ENCODE data around the gene GALNT8. TPM values are rescaled to one million over a fixed set of nuclear protein-coding genes. Genes with fewer than 3 reads are reported as not detected.

The GALNT8 gene
- total RNA-seq, 4 donors from 2014 or later: 0.07 to 0.26 TPM; not detected in 2

DNA sequence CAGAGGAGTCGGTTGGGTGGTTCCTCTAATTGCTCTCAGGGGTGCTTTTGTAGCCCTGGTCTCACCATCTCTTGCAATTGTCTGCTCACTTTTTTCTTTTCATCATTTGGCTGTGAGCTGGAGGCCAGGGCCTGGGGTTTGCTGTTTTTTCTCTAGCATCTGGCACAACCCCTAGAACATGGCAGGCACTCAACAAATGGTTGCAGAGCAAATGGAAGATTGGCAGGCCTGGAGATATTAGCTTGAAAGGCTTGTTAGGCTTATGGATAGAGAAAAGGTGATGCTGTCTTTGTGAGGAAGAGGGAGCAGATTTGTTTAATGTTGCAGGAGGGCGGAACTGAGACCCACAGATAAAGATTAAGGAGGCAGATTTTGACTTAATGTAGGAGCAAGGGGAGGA lies 47.0 kb downstream of the GALNT8 start:
- Histone ChIP-seq H3K9me3 (no peaks in the 10 kb centered on the region), H3K4me1 (no peaks in the 10 kb centered on the region), H3K36me3 (no peaks in the 10 kb centered on the region), H3K4me3 (no peak overlapping the region), H3K27ac (no peak overlapping the region), H3K27me3 (no peaks in the 10 kb centered on the region)
- no peak for ATAC-seq
- no peak for DNase-seq
- intact Hi-C loops (cut with DNase I; ENCODE audit: low total_unique reads) (no loop called here), in situ Hi-C loops (cut with MboI; ENCODE audit: low sequenced_read_pairs in 4 of 4) (no loop called here)
- no peak for TF ChIP-seq POLR2A (IDR thresholded peaks at IDR 0.05)
- TF ChIP-seq, protein P1, sequence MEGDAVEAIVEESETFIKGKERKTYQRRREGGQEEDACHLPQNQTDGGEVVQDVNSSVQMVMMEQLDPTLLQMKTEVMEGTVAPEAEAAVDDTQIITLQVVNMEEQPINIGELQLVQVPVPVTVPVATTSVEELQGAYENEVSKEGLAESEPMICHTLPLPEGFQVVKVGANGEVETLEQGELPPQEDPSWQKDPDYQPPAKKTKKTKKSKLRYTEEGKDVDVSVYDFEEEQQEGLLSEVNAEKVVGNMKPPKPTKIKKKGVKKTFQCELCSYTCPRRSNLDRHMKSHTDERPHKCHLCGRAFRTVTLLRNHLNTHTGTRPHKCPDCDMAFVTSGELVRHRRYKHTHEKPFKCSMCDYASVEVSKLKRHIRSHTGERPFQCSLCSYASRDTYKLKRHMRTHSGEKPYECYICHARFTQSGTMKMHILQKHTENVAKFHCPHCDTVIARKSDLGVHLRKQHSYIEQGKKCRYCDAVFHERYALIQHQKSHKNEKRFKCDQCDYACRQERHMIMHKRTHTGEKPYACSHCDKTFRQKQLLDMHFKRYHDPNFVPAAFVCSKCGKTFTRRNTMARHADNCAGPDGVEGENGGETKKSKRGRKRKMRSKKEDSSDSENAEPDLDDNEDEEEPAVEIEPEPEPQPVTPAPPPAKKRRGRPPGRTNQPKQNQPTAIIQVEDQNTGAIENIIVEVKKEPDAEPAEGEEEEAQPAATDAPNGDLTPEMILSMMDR (IDR thresholded peaks at IDR 0.05 in 4 of 5, conservative IDR thresholded peaks at IDR 0.05 in 1 of 5): no peak

DNA sequence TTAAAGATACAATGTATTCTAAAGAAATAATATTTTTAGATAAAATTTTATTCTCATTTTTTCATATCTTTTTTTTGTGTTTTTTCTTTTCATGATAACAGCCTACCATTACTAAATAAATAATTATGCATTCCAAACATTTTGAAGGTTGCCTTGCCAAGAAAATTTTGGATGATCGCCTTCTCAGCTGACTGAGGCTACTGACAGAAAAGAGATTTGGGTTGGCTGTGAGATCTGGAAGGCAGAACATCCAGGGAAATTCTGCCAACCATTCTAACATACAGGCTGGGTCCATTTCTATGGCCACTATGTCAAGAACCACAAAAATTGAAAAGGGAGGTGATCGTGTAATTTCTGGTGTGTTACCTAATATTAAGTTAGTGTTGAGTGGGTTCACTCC lies 48.1 kb downstream of the GALNT8 start:
- no peak for ATAC-seq

DNA sequence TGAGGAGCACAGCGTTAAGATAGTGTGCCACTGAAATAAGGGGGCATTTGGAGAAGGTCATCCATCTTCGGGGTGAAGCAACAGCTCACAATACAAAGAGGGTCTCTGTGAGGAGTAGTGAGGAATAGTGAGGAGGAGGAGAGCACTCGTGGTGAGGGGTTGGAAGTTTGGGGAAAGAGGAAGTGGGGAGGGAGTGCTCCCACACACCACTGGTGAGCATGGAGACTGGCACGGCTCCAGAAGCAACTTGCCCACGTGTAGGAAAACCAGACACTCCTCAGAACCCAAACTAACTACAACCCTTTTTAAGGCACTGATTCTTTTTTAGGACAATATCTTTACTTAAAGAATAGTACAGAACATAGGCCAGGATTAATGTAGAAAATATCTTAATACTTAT lies 48.9 kb downstream of the GALNT8 start:
- intact Hi-C loops (cut with DNase I; ENCODE audit: low total_unique reads): no loop called here
- Histone ChIP-seq H3K4me1 (no peaks in the 10 kb centered on the region), H3K27ac (no peak overlapping the region), H3K36me3 (no peaks in the 10 kb centered on the region), H3K4me3 (no peak overlapping the region), H3K9me3 (no peaks in the 10 kb centered on the region), H3K27me3 (no peaks in the 10 kb centered on the region)
- no peak for ATAC-seq
- no peak for TF ChIP-seq POLR2A (IDR thresholded peaks at IDR 0.05)
- TF ChIP-seq, protein P1 (IDR thresholded peaks at IDR 0.05 in 4 of 5, conservative IDR thresholded peaks at IDR 0.05 in 1 of 5): no peak
- no peak for DNase-seq
- in situ Hi-C loops (cut with MboI; ENCODE audit: low sequenced_read_pairs in 4 of 4): no loop called here

More for the DNA sequence above, 48.1 kb downstream of the GALNT8 start:
- no peak overlapping the region for H3K27ac ChIP-seq
- in situ Hi-C loops (cut with MboI; ENCODE audit: low sequenced_read_pairs in 4 of 4) (no loop called here), intact Hi-C loops (cut with DNase I; ENCODE audit: low total_unique reads) (no loop called here)
- H3K9me3 ChIP-seq: no peaks in the 10 kb centered on the region
- no peaks in the 10 kb centered on the region for H3K36me3 ChIP-seq
- H3K4me3 ChIP-seq: no peak overlapping the region
- H3K27me3 ChIP-seq: no peaks in the 10 kb centered on the region
- TF ChIP-seq, protein P1 (IDR thresholded peaks at IDR 0.05 in 4 of 5, conservative IDR thresholded peaks at IDR 0.05 in 1 of 5): no peak
- TF ChIP-seq POLR2A (IDR thresholded peaks at IDR 0.05): no peak
- no peaks in the 10 kb centered on the region for H3K4me1 ChIP-seq
- no peak for DNase-seq

DNA sequence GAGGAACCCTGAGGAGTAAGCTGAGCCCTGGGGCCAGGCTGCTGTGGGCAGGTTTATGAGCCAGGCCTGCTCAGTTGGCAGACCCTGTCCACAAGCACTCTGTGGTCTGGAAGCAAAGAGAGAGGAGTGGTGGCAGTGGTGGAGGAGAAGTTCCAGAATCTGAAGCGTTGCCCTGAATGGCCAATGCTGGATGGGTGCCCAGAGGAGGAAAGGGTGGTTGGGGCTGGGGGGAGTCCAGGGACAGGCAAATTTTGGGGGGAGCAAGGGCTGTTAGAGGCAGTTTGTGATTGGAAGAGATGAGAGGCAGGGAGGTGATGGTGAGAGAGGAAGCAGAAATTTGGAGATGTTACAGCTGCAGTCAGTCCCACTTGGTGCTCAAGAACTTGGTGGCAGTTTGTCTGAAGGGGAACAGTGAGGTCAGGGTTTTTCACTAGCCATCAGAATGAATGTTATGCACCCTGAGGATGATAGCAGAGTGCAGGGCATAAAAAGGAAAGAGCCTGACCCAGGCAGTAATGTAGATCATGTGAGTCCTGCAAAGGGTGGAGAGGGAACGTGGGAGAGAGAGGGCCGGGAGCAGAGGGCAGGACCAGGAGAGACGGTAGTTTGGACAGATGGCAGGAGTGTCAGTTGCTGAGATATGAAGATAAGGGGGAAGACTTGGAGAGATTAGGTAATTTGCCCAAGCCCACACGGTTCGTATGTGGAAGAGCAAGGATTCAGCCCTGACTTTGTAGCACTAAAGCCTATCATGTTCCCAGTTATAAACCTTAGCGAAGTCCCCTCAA lies 51.2 kb downstream of the GALNT8 start:
- Histone ChIP-seq H3K4me1 (no peaks in the 10 kb centered on the region), H3K27me3 (no peaks in the 10 kb centered on the region), H3K9me3 (no peaks in the 10 kb centered on the region), H3K4me3 (no peak overlapping the region), H3K36me3 (no peaks in the 10 kb centered on the region), H3K27ac (no peak overlapping the region)
- ATAC-seq (no peak), DNase-seq (no peak)
- in situ Hi-C loops (cut with MboI; ENCODE audit: low sequenced_read_pairs in 4 of 4) (no loop called here), intact Hi-C loops (cut with DNase I; ENCODE audit: low total_unique reads) (no loop called here)
- TF ChIP-seq POLR2A (IDR thresholded peaks at IDR 0.05): no peak
- TF ChIP-seq, protein P1 (IDR thresholded peaks at IDR 0.05 in 4 of 5, conservative IDR thresholded peaks at IDR 0.05 in 1 of 5): no peak
